IMR-90 (cell line): Measurements from ENCODE around the gene MADCAM1. TPM values are rescaled to one million over a fixed set of nuclear protein-coding genes. Genes with fewer than 3 reads are reported as not detected.

Experiments used
- ATAC-seq: fragments of 200-7000 bp; cut with Tn5 transposase; 2 replicates; pipeline ENCODE4 v1.9.1; 2020; ENCODE audit warnings: low read depth, mild to moderate bottlenecking, moderate library complexity
- BruUV-seq: library from RNA; stranded (reverse); fragments of 400-500 nt; replicated peaks from 2 replicates; lab custom pipeline; 2021; lab: Mats Ljungman, UMichigan
- CTCF ChIA-PET: fragments of 300-600 bp; formaldehyde crosslinking; extraction: SDS; loops from one replicate; lab custom pipeline; 2021; ENCODE audit warnings: antibody characterized with exemption; lab: Yijun Ruan, JAX
- POLR2A ChIA-PET: fragments of 300-600 bp; sonication (Branson Sonifier 250); formaldehyde crosslinking; loops from one replicate; lab custom pipeline; 2022; ENCODE audit warnings: antibody characterized with exemption; ENCODE audit not compliant: unreplicated experiment; lab: Charles Lee
- DNase-seq: peaks from one replicate; pipeline ENCODE4 v3.0.0; 2013
- H2AFZ ChIP-seq: replicated peaks from 2 replicates; pipeline ENCODE3; 2013; ENCODE audit warnings: low read length, mild to moderate bottlenecking; ENCODE audit not compliant: poor library complexity
- H2AK5ac ChIP-seq: 2 replicates; pipeline ENCODE4 v1.6.1; 2013; ENCODE audit warnings: low read depth, low read length, inconsistent platforms
- H2AK9ac ChIP-seq: replicated peaks from 2 replicates; pipeline ENCODE3; 2013; ENCODE audit warnings: mild to moderate bottlenecking, low read depth, low read length, moderate library complexity; ENCODE audit not compliant: poor library complexity
- H2BK120ac ChIP-seq: 2 replicates; pipeline ENCODE4 v1.6.1; 2013; ENCODE audit warnings: low read depth, low read length, inconsistent platforms
- H2BK15ac ChIP-seq: 3 replicates; pipeline ENCODE4 v1.6.1; 2013; ENCODE audit warnings: low read depth, low read length, inconsistent platforms
- H2BK20ac ChIP-seq: 2 replicates; pipeline ENCODE4 v1.6.1; 2013; ENCODE audit warnings: low read depth, mild to moderate bottlenecking, inconsistent platforms, low read length, moderate library complexity
- H2BK5ac ChIP-seq: 2 replicates; pipeline ENCODE4 v1.6.1; 2013; ENCODE audit warnings: mild to moderate bottlenecking, low read depth, low read length, inconsistent platforms; ENCODE audit not compliant: poor library complexity, severe bottlenecking
- H3K14ac ChIP-seq: replicated peaks from 2 replicates; pipeline ENCODE4 v1.6.1; 2013; ENCODE audit warnings: low read depth, low read length, inconsistent platforms
- H3K18ac ChIP-seq: 2 replicates; pipeline ENCODE4 v1.6.1; 2013; ENCODE audit warnings: low read depth, low read length, control low read depth
- H3K23ac ChIP-seq: 2 replicates; pipeline ENCODE4 v1.6.1; 2013; ENCODE audit warnings: low read depth, low read length, inconsistent platforms
- H3K27ac ChIP-seq: 2 replicates; pipeline ENCODE4 v1.5.1; 2013; ENCODE audit warnings: mild to moderate bottlenecking, control low read depth, low read length; ENCODE audit not compliant: insufficient read depth
- H3K27me3 ChIP-seq: 2 replicates; pipeline ENCODE4 v1.6.1; 2013; ENCODE audit warnings: low read length; ENCODE audit not compliant: control insufficient read depth, insufficient read depth
- H3K36me3 ChIP-seq: 2 replicates; pipeline ENCODE4 v1.6.1; 2013; ENCODE audit warnings: low read length, mixed read lengths; ENCODE audit not compliant: control insufficient read depth, insufficient read depth
- H3K4ac ChIP-seq: 2 replicates; pipeline ENCODE4 v1.6.1; 2013; ENCODE audit warnings: low read depth, low read length, inconsistent platforms
- H3K4me1 ChIP-seq: 2 replicates; pipeline ENCODE4 v1.6.1; 2013; ENCODE audit warnings: low read length, mixed read lengths; ENCODE audit not compliant: control insufficient read depth, insufficient read depth
- H3K4me2 ChIP-seq: 2 replicates; pipeline ENCODE4 v1.6.1; 2013; ENCODE audit warnings: low read depth, mild to moderate bottlenecking, control low read depth, low read length, moderate library complexity
- H3K4me3 ChIP-seq: 2 replicates; pipeline ENCODE4 v1.5.1; 2013; ENCODE audit warnings: low read depth, mild to moderate bottlenecking, control low read depth, low read length, moderate library complexity; ENCODE audit not compliant: insufficient read depth
- H3K56ac ChIP-seq: 2 replicates; pipeline ENCODE4 v1.6.1; 2013; ENCODE audit warnings: low read length, inconsistent platforms; ENCODE audit not compliant: insufficient read depth; ENCODE audit errors: extremely low read depth
- H3K79me1 ChIP-seq, 2 experiments: 2 replicates each; pipeline ENCODE4 v1.6.1; 2013; ENCODE audit warnings: low read length in 2 of 2, inconsistent platforms in 1 of 2, low read depth in 1 of 2
- H3K9ac ChIP-seq: 2 replicates; pipeline ENCODE4 v1.6.1; 2013; ENCODE audit warnings: low read depth, low read length, control low read depth
- H3K9me1 ChIP-seq: 2 replicates; pipeline ENCODE4 v1.6.1; 2013; ENCODE audit warnings: low read length, inconsistent platforms; ENCODE audit not compliant: insufficient read depth
- H3K9me3 ChIP-seq: 2 replicates; pipeline ENCODE4 v1.6.1; 2013; ENCODE audit warnings: low read length; ENCODE audit not compliant: control insufficient read depth, insufficient read depth
- H4K20me1 ChIP-seq: 2 replicates; pipeline ENCODE4 v1.6.1; 2013; ENCODE audit warnings: low read length, inconsistent platforms; ENCODE audit not compliant: insufficient read depth
- H4K5ac ChIP-seq: 2 replicates; pipeline ENCODE4 v1.6.1; 2013; ENCODE audit warnings: mild to moderate bottlenecking, low read depth, low read length, control low read depth
- H4K8ac ChIP-seq, 2 experiments: 2 replicates each; pipeline ENCODE4 v1.6.1; 2013; ENCODE audit warnings: low read depth in 2 of 2, low read length in 2 of 2, control low read depth in 1 of 2, inconsistent platforms in 1 of 2
- H4K91ac ChIP-seq: 2 replicates; pipeline ENCODE4 v1.6.1; 2013; ENCODE audit warnings: low read depth, low read length, inconsistent platforms; ENCODE audit not compliant: insufficient read depth
- CEBPB ChIP-seq: IDR thresholded peaks from 2 replicates; pipeline ENCODE4 v1.6.1; 2012; ENCODE audit warnings: low read depth, low read length, improper control_type of control experiment
- CTCF ChIP-seq: conservative IDR thresholded peaks from 2 replicates; pipeline ENCODE4 v1.5.1; 2012; ENCODE audit warnings: mild to moderate bottlenecking, low read depth, low read length, improper control_type of control experiment
- ELK1 ChIP-seq: fragments of 150-350 bp; IDR thresholded peaks from 2 replicates; pipeline ENCODE4 v1.6.1; 2016; ENCODE audit warnings: low read depth, mild to moderate bottlenecking, low read length, moderate library complexity, borderline replicate concordance
- NFE2L2 ChIP-seq: fragments of 150-350 bp; IDR thresholded peaks from 2 replicates; pipeline ENCODE4 v1.6.1; 2016; ENCODE audit warnings: low read depth, mild to moderate bottlenecking, low read length
- SMC3 ChIP-seq: fragments of 150-350 bp; IDR thresholded peaks from 2 replicates; pipeline ENCODE4 v1.6.1; 2016; ENCODE audit warnings: low read depth, mild to moderate bottlenecking, antibody characterized with exemption, low read length, moderate library complexity
- USF2 ChIP-seq: fragments of 150-350 bp; IDR thresholded peaks from 2 replicates; pipeline ENCODE4 v1.6.1; 2017; ENCODE audit warnings: mild to moderate bottlenecking, antibody characterized with exemption, low read length, low read depth
- WGBS, 2 experiments: methylation state at CpG; one replicate each; pipeline versions ENCODE4 v1.1.5 to v1.1.7; 2013; ENCODE audit warnings: missing lambda C conversion rate in 2 of 2; ENCODE audit not compliant: insufficient read length in 1 of 2; ENCODE audit errors: extremely low coverage in 2 of 2; 5-methylcytosine and 5-hydroxymethylcytosine counted together
- dilution Hi-C: fragments of 300-500 bp; cut with HindIII; formaldehyde crosslinking; loops from one replicate; pipeline ENCODE4 v1.14.3; 2018; ENCODE audit warnings: low sequenced_read_pairs; ENCODE audit not compliant: unreplicated experiment
- in situ Hi-C: fragments of 300-500 bp; cut with MboI; formaldehyde crosslinking; loops from 3 replicates; pipeline ENCODE4 v1.14.3; 2019; ENCODE audit warnings: low sequenced_read_pairs, inconsistent platforms, mixed read lengths
- intact Hi-C: fragments of 100-400 bp; cut with micrococcal nuclease; formaldehyde crosslinking; loops from 2 replicates; pipeline ENCODE4 v1.10.0; 2022
- polyA plus RNA-seq, 3 experiments: library from polyadenylated mRNA; depleted of rRNA; stranded (reverse); fragments of >200 nt; gene quantifications; 2 replicates each; pipeline ENCODE4 v1.2.3, GENCODE V29; 2012; ENCODE audit warnings: low replicate concordance in 1 of 3
- total RNA-seq: library from RNA; depleted of rRNA; stranded (reverse); fragments of >200 nt; gene quantifications from 2 replicates; pipeline ENCODE4 v1.2.3, GENCODE V29; 2012

Gene MADCAM1
- total and polyA plus RNA-seq, 2 of the 4 experiments (the other 2 are of a cell fraction), result 0.24 TPM; not detected in 1

- H2AK9ac ChIP-seq, result no peak overlapping the region
- POLR2A ChIA-PET, result no interaction called here
- no peak overlapping the region for H3K18ac ChIP-seq
- no peak overlapping the region for H2BK120ac ChIP-seq
- no peaks in the 10 kb centered on the region for H3K36me3 ChIP-seq
- no peaks in the 10 kb centered on the region for H3K4me1 ChIP-seq
- no peak overlapping the region for H2BK15ac ChIP-seq
- no peak overlapping the region for H2AK5ac ChIP-seq
- H4K20me1 ChIP-seq, result no peaks in the 10 kb centered on the region
- intact Hi-C loops (no loop called here), in situ Hi-C loops (no loop called here), dilution Hi-C loops (no loop called here)
- H3K56ac ChIP-seq, result no peak overlapping the region
- no peak overlapping the region for H3K14ac ChIP-seq
- H3K9me3 ChIP-seq, result peaks cover 16% of the 10 kb centered on the region
- no peaks in the 10 kb centered on the region for H3K9me1 ChIP-seq
- H4K5ac ChIP-seq, result no peak overlapping the region
- peaks cover 3% of the 10 kb centered on the region for H3K27me3 ChIP-seq
- no peak overlapping the region for H2BK5ac ChIP-seq
- H2BK20ac ChIP-seq, result no peak overlapping the region
- ATAC-seq (no peak), DNase-seq (no peak)
- H2AFZ ChIP-seq, result no peak overlapping the region
- H3K9ac ChIP-seq, result no peak overlapping the region
- H4K91ac ChIP-seq, result no peak overlapping the region
- no peak overlapping the region for H3K4me2 ChIP-seq
- no TSS peak for BruUV-seq
- CTCF ChIA-PET, result no interaction called here
- no peaks in the 10 kb centered on the region for H3K79me1 ChIP-seq
- H3K4ac ChIP-seq, result no peak overlapping the region
- H3K4me3 ChIP-seq, result no peak overlapping the region
- no peak overlapping the region for H3K23ac ChIP-seq
- H3K27ac ChIP-seq, result no peak overlapping the region
- H4K8ac ChIP-seq, result no peak overlapping the region
- TF ChIP-seq USF2, result no peak
- no peak for TF ChIP-seq ELK1
- TF ChIP-seq SMC3, result no peak
- TF ChIP-seq CEBPB, result no peak
- TF ChIP-seq CTCF, result no peak
- no peak for TF ChIP-seq NFE2L2
- WGBS, 2 experiments, result 80% methylated on average over 2 of the region's 20 CpGs; no CpG with 5 or more reads in 1 of the 2 experiments
Measured at GRCh38 chr19:449916-450315, 46.4 kb upstream of the MADCAM1 start.
